RKO (cell line): Measurements from ENCODE around the gene UBQLN4.

Experiments
- DNase-seq: peaks from one replicate; pipeline ENCODE4 v3.0.0-alpha.2; 2016; ENCODE audit warnings: low spot score

The UBQLN4 gene

DNA sequence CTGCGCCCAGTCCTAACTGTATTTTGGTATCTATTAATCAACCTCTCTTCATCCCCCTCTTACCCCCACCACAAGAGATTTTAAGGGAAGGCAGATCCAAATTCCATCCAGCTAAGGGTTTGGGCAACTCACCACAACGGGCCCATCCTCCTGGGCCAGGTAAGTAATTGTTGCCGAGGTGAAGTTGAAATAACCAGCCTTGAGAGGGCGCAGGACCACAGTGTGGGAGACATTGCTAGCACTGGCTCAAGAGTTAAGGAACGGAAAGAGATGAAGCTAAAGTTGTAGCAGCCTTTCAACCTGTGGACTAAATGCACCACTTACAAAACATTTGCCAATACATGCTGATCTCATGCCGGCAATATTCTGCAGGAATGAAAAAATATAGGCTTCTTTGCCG lies 38.8 kb downstream of the UBQLN4 start:
- no peak for DNase-seq

DNA sequence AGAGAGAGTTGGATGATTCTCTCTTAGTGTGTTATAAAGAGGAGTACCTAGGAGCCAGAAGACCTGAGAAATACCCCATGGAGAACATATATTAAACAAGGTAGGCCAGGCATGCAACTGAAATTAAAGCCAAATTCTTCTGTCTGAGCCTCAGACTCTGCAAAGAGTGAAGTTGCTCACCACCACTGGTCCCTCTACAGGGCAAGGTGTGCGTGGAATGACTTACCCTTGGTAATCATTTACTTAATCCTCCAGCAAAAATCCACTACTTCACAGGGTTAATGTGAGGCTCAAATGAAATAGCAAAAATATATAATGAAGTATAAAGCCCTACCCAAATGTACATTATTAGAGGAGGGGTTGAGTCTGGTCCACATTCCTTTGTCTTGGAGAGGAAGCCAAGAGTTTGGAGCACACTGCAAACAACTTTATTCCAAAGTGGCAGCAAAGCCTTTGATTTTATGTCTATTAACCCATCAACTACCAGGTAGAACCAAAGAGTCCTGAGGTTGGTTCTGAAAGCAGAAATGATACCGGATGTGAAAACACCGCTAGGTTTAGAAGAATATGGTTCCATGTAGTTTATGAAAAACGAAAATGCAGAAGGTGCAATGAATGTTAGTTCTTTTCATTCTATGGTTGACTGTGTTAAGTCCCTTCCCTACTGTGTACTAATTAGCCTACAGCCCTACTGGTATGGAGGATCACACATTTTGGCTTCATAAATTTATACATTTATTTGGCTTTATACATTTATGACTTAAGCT lies 41.4 kb downstream of the UBQLN4 start:
- no peak for DNase-seq

DNA sequence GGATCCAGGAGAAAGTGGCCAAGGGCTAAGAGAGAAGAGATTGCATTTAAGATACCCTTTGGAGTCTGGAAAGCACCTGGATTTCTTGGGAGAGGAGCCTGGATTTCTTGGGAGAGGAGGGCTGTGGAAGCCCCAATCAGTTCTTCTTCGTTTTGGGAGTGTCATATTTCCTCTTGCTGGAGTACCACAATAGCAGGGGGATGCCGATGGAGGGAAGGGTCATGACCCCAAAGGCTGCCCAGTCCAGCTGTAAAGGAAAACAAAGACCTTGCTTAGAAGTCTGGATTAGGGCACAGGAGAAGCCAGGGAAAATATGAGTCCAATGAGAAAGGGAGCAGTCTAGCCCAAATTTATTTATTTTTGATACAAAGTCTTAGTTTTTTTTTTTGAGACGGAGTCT lies 44.2 kb downstream of the UBQLN4 start:
- no peak for DNase-seq

DNA sequence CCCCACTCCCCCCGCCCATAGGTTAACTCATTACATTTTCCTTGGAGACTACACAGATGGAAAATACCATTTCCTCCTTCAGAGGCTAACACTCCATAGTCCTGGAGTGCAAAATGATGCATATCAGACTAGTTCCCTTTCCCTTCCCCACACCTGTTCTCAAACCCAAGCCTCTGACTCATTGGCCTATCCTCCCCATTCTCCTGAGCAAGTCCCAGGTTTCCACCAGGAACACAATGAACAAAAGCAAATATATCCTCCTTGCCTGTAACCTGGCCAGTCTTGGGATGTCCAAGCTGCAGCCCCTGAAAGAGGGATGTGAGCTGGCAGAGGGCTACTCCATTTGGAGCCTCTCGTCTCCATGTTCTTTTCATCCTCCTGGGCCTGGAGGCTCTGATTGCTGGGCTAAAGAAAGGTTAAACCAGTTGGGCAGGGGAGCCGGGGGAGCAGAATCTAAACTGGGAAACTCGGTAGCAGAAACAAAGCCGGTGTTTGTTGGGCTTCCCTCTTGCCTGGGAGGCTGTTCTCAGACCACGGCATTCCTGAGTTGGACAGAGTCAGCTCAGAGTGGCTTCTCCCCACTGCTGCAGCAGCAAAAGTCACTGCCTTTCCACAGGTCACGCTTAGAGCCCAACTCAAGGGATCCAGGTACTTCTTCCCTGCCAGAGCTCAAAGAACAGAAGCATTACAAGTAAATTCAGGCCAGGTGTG lies 46.8 kb downstream of the UBQLN4 start:
- no peak for DNase-seq

DNA sequence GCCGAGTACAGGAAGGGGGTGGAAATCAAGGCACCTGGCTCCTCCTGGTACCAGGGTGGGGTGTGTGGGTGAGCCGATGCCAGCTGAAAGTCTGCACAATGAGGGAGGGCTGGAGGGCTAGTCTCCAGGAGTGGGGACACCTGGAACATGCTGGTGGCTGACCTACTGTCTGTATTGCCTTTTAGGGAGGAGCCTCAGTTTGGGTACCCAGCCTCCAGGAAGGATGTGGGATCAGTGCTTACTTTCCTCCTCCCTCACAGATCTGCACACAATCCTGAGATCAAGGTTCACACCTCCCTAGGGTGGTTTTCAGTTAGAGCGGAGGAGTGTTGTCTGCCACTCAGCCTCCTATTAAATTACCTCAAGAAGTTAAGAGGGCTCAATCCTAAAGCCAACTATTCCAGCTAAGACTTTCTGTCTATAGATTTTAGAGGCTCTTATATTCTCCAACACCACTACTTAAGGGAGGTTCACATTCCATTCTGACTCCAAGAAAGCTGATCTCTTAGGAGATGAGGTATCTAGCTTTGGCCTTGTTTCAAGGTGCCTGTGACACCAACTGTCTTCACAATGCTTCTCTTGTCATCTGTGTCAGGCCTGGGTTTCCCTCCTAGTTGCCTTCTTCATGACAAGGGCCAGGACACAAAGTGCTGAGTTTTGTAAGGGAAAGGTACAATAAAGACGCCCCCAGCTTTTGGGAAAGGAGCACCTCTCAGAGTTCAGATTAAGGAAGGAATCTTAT lies 48.6 kb downstream of the UBQLN4 start:
- DNase-seq: no peak

DNA sequence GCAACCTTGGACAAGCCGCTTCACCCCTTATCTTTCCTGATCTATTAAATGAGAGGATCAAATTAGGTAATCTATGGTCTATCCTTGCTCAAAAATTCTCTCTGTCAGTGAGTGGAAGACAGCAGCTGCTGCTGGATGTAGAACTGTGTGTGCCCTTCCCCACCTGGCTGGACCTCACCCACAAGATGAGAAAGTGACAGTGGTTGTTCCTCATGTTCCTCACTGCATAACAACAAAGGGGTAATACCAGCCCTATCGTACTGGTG lies 49.7 kb downstream of the UBQLN4 start:
- no peak for DNase-seq

DNA sequence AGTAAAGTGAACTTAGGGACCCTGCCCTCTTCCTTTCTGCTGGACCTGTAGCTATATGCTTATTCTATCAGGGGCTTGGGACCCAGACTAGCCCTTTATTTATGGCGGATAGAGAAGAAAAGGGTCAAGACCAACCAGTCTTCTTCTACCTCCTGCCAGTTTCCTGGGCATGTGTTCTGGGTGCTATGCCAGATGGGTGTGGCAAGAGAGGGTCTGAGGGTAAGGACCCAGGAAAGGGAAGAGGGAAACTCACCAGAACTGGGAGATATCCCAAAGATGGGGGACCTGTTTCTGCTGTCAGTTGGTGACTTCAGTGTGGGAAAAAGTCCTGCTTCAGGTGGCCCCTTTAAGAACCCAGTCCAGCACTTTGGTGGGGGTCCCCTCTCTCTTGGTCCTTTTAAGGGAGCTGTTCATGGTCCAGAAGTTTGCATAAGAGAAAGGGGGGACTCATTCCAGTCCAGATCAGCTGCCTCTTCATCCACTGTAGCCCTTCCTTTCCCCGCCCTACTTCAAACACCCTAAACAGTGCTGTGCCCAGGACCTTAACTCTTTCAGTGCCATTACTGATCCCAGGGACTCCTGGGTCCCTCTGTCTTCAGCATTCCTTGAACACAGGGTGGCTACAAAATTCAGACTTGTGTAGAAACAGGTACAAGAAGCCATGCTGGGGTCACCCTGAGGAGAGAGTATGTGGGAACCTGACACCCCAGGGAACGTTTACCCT lies 51.2 kb downstream of the UBQLN4 start:
- no peak for DNase-seq

DNA sequence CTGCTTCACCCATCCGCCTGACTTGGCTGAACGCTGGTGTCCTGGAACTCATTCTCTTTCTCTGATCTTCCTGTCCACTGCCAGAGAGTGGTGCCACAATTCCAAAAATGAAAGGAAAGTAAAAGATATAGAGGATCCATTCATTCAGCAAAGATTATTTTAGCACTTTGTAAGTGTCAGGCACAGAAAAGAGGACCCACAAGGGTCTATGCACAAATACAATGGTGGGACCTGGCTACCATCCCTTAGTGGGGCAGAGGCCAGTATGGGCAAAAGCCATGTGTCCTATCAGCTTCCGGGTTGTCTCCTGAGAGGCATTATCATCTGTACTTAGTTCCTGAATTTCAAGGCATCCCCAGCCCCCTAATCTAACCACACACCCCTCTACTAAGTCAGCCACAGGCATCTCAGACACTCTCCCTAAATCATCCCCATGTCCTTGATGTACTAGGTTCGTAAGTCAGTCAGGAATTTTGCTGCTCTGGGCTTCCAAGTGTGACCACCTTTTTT lies 51.9 kb downstream of the UBQLN4 start:
- no peak for DNase-seq

DNA sequence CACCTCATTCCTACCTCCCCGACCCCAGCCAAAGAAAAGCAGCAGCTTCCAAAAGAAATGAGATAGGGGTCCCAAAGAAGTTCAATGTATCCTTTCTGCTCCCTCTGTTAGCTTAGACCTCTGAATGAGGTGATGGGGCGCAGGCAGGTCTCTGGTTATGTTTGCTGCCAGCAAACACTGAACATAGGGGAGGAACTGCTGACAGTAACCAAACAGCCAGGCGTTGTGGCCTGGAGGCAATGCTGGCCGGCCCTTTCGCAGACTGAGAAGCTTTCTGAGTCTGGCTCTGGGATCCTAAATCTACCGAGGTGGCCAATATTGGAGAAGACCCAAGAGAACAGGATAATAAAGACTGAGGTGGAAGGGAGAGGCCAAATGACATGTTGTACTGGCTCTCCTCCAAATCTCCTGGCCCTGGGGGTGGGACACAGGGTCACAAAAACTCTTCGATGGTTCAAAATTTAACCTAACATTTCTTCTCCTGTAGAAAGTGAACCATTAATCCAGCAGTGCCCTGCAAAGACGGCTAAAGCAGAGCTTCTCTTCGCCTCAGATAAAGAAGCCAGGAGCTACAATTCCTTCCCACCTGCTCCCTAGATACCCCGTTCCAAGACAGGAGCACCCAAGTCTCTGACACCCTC lies 52.5 kb downstream of the UBQLN4 start:
- no peak for DNase-seq

DNA sequence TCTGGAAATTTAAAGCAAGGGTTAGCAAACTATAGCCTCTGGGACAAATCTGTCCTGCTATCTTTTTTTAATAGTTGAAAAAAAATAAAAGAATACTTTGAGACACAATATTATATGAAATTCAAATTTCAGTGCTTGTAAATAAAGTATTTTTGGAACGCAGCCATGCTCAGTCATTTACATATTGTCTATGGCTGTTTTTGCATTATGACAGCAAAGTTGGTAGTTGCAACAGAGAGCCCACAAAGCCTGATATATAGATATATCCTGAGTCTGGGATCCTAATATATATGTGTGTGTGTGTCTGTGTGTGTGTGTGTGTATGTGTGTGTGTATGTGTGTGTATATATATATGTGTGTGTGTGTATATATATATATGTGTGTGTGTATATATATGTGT lies 53.6 kb downstream of the UBQLN4 start:
- no peak for DNase-seq

DNA sequence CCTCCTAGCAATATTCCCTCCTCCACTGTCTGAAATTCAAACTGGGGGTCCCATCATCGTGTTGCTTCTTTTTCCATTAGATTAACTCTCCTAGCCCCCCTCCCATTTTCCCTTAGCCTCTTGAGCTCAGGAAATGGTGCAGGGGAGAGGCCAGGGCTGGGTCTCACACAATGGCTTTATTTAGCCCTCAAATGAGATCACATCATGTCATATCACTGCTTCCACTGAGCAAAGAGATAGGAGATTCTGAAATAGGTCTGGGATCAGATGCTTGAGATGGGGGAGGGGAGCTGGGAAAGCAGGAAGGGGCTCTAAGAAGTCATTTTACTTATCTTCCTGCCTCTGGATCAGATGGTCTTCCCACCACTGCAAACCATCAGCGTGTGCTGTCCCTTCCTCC lies 57.4 kb downstream of the UBQLN4 start:
- DNase-seq: no peak

DNA sequence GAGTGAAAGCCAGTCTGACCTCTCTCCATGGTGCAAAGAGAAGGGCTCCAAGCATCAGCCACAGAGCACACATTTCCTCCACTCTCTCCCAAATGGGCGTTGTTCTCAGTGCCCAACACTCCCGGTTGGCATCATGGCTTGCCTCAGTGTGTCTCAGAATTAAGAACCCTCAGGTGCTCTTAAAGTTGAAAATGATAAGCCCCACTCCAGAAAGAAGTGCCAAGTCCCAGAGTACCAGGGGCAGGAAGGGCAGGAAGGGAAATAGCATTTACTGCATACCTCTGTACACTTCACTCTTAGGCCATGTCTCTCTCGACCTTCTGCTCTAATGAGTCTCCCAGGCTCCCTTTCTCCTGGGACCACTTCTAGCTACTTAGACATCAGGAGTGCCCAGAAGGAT lies 60.0 kb downstream of the UBQLN4 start:
- DNase-seq: no peak

DNA sequence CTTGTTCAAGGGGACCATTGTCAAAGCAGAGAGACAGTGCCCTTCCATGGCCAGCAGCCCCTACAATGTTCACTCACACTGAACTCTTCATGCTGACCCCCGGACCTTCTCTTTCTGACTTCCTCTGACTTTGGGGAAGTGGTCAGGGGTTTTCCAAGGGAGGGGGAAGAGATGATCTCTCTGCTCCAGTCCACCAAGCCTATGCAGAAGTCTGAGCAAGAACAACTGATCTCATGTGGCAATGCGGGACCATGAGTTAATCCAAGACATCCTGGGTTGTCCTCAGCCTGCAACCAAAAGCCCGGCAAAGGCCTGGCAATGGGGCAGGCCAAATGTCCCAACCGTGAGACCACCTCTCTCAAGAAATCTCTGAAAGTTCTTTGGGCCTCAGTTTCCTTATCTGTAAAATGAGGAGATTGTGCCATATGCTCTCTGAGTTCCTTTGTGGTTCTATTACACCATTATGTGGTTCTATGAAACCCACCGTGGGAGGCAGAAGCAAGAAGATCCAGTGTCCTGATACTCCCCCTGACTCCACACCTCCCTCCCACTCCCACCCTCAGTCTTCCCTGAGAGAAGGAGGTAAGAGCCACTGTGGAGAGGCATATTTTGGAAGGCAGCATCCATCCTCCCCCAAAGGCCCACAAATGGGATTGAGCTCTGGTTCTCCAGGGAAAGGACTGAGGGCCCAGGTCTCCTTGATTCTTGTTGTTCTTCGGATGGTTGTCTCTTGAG lies 63.4 kb downstream of the UBQLN4 start:
- no peak for DNase-seq

DNA sequence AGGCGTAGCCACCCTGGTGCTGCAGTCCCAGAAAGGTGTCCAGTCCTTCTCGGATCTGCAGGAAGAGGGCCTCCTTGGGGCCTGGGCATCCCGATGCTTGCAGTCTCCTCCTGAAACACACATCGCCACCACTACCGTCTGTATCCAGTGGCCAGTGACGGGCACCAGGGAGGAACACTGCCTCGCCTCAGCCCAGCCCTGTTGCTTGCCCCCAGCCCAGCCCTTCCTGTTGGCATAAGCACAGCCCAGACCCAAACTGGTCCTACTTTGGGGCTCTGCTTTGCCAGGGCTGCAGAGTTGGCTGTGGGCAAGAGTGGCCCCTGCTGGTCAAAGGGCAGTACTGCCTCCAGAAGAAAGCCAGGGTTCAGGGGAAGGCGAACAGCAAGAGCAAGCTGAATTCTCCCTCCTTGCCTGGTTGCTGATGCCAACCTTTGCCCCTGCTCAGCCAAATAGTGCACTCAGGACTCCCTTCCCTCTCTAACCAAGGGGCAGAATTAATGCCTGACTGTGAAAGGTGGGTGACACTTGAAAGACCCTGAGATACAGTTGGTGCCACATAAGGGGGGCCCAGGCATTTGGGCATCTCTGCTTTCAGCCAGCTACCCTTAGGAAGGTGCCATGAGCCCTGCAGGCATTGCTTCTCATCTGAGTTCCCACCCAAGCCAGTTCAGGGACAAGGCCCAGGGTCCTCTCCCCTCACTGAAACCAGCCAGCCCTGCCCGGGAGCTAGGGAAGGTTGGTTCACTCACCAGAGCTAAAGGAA lies 64.2 kb downstream of the UBQLN4 start:
- DNase-seq: peak; percentile 73
